ENCODE data around the gene KCNC3. TPM values are rescaled to one million over a fixed set of nuclear protein-coding genes. Genes with fewer than 3 reads are reported as not detected.

Gene KCNC3
- total and polyA plus RNA-seq, 2 of the 13 experiments (the other 11 are each of a cell fraction or from before 2014, with no cell fraction given): 0.29 to 1.7 TPM

GRCh38 chr19:50376166-50377050 lies 47.2 kb upstream of the KCNC3 start, which contains the start of gene NR1H2 (continued):
- TF ChIP-seq XRCC5 (optimal IDR thresholded peaks at IDR 0.05; ENCODE audit: low read length): peak; percentile 98
- no peak; the same call in 1 of the 2 replicates for TF ChIP-seq HMG20B (CRISPR knock-in tag; conservative IDR thresholded peaks at IDR 0.05)
- no peak for TF ChIP-seq NCOA5 (CRISPR knock-in tag; IDR thresholded peaks at IDR 0.05)
- peak; percentile 84; the same call in 1 of the 2 replicates for TF ChIP-seq ZNF615 (CRISPR knock-in tag; IDR thresholded peaks at IDR 0.05; ENCODE audit: borderline replicate concordance)
- no peak for TF ChIP-seq GATA4 (IDR thresholded peaks at IDR 0.05; ENCODE audit: borderline replicate concordance, low read depth)
- no peak for TF ChIP-seq FOXM1 (CRISPR knock-in tag; IDR thresholded peaks at IDR 0.05)
- peak; percentile 84; the same call in 1 of the 2 replicates for TF ChIP-seq HMGXB3 (CRISPR knock-in tag; IDR thresholded peaks at IDR 0.05; ENCODE audit: borderline replicate concordance)
- TF ChIP-seq ZC3H4 (CRISPR knock-in tag; IDR thresholded peaks at IDR 0.05; ENCODE audit: borderline replicate concordance): no peak
- peak; percentile 66; the same call in 1 of the 2 replicates for TF ChIP-seq ZKSCAN8 (CRISPR knock-in tag; IDR thresholded peaks at IDR 0.05; ENCODE audit: borderline replicate concordance)
- no peak for TF ChIP-seq ZNF597 (CRISPR knock-in tag; IDR thresholded peaks at IDR 0.05)
- no peak for TF ChIP-seq ZBTB44 (CRISPR knock-in tag; IDR thresholded peaks at IDR 0.05)
- no peak for TF ChIP-seq ZSCAN12 (CRISPR knock-in tag; IDR thresholded peaks at IDR 0.05)
- no peak for TF ChIP-seq PHB2 (IDR thresholded peaks at IDR 0.05; ENCODE audit: partially characterized antibody)
- TF ChIP-seq SRSF1 (optimal IDR thresholded peaks at IDR 0.05; ENCODE audit: low read depth, low read length): peak; percentile 77
- TF ChIP-seq GATAD2A (CRISPR knock-in tag; IDR thresholded peaks at IDR 0.05): peak; percentile 75; the same call in 1 of the 2 replicates
- TF ChIP-seq ZFYVE20 (CRISPR knock-in tag; IDR thresholded peaks at IDR 0.05; ENCODE audit: borderline replicate concordance, low read depth): no peak
- peak; percentile 82 for TF ChIP-seq ELF3 (CRISPR knock-in tag; IDR thresholded peaks at IDR 0.05)
- no peak for TF ChIP-seq CEBPZ (IDR thresholded peaks at IDR 0.05; ENCODE audit: low read length)
- TF ChIP-seq ZNF205 (CRISPR knock-in tag; IDR thresholded peaks at IDR 0.05): no peak; the same call in 1 of the 2 replicates

Data from HepG2 (cell line).